ENCODE results near the gene TAF5L.

GRCh38 chr1:229557200-229557850 is 68.6 kb downstream of the TAF5L start:
- TF ChIP-seq SMAD1 (IDR thresholded peaks at IDR 0.05; ENCODE audit: low read depth, partially characterized antibody) (no peak), CTCF (IDR thresholded peaks at IDR 0.05 in 2 of 3, conservative IDR thresholded peaks at IDR 0.05 in 1 of 3; ENCODE audit: control insufficient read depth in 2 of 3, extremely low read depth in 1 of 3, insufficient read depth in 1 of 3, low read depth in 3 of 3, low read length in 3 of 3) (no peak), KDM1A (IDR thresholded peaks at IDR 0.05; ENCODE audit: borderline replicate concordance) (no peak), POLR2AphosphoS5 (IDR thresholded peaks at IDR 0.05; ENCODE audit: low read length) (no peak), POLR2A (IDR thresholded peaks at IDR 0.05; ENCODE audit: low read depth, low read length) (no peak), SMC3 (IDR thresholded peaks at IDR 0.05; ENCODE audit: borderline replicate concordance, low read length) (no peak), SMAD5 (IDR thresholded peaks at IDR 0.05; ENCODE audit: low read depth) (no peak), CHD2 (IDR thresholded peaks at IDR 0.05; ENCODE audit: borderline replicate concordance, low read depth, low read length) (no peak), EP300 (IDR thresholded peaks at IDR 0.05; ENCODE audit: borderline replicate concordance in 1 of 2, control insufficient read depth in 1 of 2, low read depth in 2 of 2, low read length in 2 of 2) (no peak), POLR2AphosphoS2 (IDR thresholded peaks at IDR 0.05; ENCODE audit: low read depth, low read length) (no peak), IKZF1 (conservative IDR thresholded peaks at IDR 0.05) (no peak), HCFC1 (IDR thresholded peaks at IDR 0.05; ENCODE audit: low read length) (no peak), MXI1 (IDR thresholded peaks at IDR 0.05; ENCODE audit: low read depth, low read length) (no peak)

Data from GM12878 (cell line).